ENCODE data around the gene MTHFR.

The MTHFR gene
- total RNA-seq: 37.4 to 144 (median 97.3) reads per million in 17 experiments

- DNase-seq: peak; percentile 99
Measured at GRCh38 chr1:11805422-11806306, at the start of gene MTHFR, which contains the start of gene CLCN6. Gene MTHFR (minus strand): TSS chr1:11805964. CDS start chr1:11803116, 2,848 bp downstream. Gene CLCN6 (plus strand): TSS chr1:11806191. CDS start chr1:11806263, 72 bp downstream.

DNA sequence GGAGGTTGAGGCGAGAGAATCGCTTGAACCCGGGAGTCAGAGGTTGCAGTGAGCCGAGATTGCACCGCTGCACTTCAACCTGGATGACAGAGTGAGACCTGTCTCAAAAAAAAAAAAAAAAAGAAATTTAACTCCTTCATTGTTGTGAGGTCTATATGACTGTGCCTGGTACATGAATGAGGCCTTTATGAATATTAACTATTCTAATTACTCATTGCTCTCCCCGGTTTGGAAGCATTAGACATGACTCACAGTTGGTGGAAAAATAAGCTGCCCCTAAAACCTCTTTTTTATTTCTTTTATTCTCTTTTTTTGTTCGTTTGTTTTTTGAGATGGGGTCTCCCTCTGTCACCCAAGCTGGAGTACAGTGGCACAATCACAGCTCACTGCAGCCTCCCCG is 49.7 kb upstream of the MTHFR start:
- DNase-seq: no peak

- DNase-seq: no peak
Measured at GRCh38 chr1:11854519-11854918, 48.8 kb upstream of the MTHFR start.

GRCh38 chr1:11851180-11851579 is 45.4 kb upstream of the MTHFR start:
- DNase-seq: peak; percentile 51 to 74 (median 69)

- DNase-seq: no peak
Measured at GRCh38 chr1:11850156-11850555, 44.4 kb upstream of the MTHFR start.

- no peak for DNase-seq
Measured at GRCh38 chr1:11848373-11848700, 42.6 kb upstream of the MTHFR start.

DNA sequence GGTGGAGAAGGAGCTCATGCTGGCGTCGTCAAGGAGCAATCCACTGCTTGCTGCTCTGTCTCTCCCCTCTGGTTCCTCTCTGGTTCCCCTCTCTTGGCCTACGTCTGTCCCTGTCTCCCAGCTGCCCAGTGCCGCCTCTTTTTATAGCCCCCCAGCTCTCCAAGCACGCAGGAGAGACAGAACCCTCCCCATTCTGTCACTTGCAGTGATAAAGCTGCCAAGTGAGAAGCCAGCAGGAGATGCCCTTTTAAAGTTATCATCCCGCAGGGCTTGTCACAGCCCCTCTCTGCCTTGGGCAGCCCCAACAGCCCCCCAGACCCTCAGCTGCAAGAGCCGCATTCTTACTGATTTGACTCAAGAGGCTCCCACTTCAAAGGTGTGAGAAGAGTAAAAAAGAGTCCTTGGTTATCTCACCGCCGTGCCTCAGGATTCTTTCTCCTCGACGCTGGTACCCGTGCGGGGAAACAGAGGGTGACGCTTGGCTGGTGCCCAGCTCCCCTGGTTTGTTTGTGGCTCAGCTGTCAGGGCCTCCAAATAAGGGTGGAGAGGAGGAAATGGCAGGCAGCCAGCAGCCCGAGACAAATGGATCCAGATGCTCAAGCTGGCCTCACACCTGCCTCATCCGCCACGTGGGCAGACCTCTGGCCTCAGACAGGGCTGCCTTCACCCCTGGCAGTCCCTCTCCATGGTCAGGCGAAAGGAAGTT is 42.1 kb upstream of the MTHFR start, which contains the start of gene NPPA:
TSS of gene NPPA (minus strand) at position 117 of the 706 bp plus-strand sequence. CDS start at position 18, 99 bp downstream.
- DNase-seq: no peak

DNA sequence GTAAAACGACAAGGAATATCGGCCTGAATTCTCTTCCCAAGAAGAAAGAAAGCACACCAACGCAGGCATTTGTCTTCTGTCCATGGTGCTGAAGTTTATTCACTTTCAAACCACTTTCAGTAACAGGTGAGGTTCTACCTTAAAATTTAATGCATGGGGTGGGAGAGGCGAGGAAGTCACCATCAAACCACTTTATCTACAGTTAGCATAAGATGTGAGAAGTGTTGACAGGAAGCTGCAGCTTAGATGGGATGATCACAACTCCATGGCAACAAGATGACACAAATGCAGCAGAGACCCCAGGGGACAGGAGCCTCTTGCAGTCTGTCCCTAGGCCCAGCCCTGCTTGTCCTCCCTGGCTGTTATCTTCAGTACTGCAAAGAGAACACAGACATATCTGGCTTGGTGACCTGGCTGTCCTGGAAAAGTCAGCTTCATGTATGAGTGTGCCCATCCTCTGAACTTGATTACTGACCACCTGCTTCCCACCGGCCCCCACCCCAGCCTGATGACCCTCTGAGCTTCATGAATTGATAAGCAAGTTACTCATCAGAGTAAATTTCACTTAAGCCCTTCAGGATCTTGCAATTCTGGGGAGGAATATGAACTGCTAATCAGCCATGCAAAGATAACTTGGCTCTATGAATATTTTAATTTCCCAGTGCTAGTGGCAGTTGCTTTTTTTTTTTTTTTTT is 40.0 kb upstream of the MTHFR start:
- peak in 1 of 4 experiments; percentile 28 for DNase-seq

GRCh38 chr1:11842154-11843041 is 36.6 kb upstream of the MTHFR start:
- DNase-seq: peak; percentile 40 to 70 (median 66)

GRCh38 chr1:11841245-11842153 is 35.7 kb upstream of the MTHFR start:
- DNase-seq: peak; percentile 27 to 58 (median 42)

DNA sequence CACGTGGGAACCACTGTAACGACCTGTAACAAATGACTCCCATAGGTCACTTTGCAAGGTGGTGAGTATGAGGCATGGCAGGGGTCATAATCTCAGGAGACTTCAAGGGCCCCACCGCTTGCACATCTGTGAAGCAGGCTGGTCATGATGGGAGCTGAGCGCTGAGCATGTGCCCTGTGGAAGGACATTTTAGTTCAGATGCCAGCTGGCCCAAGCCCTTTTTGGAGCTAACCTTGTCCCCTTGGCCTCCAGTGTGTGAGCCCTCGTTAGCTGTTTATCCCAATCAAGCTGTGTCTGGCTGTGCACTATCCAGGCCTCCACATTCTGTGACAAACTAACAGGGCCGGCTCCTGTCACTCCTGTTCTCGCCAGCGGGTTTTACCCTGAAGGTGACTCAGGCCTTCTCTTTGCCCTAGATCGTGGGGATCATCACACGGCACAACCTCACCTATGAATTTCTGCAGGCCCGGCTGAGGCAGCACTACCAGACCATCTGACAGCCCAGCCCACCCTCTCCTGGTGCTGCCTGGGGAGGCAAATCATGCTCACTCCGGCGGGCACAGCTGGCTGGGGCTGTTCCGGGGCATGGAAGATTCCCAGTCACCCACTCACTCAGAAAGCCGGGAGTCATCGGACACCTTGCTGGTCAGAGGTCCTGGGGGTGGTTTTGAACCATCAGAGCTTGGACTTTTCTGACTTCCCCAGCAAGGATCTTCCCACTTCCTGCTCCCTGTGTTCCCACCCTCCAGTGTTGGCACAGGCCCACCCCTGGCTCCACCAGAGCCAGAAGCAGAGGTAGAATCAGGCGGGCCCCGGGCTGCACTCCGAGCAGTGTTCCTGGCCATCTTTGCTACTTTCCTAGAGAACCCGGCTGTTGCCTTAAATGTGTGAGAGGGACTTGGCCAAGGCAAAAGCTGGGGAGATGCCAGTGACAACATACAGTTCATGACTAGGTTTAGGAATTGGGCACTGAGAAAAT is 34.3 kb upstream of the MTHFR start:
- DNase-seq: no peak

- peak; percentile 73 to 84 (median 78) for DNase-seq
Measured at GRCh38 chr1:11838349-11839272, 32.8 kb upstream of the MTHFR start.

DNA sequence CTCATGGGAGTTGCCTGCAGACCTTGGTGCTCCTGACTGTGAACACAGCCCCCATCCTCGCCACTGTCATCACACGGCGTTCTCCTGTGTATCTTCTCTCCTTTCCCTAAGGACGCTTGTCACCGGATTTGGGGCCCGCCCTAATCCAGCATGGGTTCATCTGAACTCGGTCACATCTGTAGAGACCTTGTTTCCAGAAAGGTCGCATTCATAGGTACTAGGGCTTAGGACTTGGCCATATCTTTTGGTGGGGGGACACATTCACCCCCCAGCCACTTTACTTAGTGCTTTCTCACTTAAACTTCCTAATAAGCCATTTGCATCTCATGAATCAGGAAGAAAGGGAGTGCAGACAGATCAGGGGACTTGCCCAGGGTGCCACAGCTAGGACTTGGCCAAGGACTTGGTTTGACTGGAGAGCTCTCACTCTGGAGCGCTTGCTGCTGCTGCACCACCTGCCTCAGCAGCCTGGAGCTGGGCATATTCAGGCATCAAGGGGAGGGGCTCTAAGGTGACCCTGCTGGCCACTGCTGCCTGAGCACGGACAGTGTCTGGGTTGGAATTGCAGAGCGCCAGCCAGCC is 32.1 kb upstream of the MTHFR start:
- no peak for DNase-seq

DNA sequence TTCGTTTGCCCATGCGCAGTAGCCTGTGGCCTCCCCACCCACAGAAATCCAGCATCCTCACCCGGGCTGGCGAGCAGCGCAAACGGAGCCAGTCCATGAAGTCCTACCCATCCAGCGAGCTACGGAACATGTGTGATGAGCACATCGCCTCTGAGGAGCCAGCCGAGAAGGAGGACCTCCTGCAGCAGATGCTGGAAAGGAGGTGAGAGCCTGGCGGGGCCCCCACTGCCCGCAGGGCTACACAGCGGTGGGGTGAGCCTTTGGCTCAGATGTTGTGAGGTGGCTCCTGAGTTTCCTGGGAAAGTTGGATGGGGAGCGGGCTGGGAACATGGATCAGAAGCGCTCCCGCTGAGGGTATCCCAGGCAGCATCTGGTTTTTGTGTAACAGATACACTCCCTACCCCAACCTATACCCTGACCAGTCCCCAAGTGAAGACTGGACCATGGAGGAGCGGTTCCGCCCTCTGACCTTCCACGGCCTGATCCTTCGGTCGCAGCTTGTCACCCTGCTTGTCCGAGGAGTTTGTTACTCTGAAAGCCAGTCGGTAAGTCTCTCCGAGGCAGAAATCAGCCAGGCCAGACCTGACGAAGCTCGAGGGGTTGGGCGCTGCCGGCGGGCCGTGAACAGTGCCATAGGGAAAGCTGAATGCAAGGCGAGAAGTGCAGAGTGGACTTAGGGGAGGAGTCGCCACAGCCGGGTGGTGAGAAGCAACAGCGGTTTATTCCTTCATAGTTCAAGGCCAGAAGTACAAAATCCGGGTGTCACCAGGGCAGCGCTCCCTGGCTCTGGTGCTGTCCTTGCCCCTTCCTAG is 31.4 kb upstream of the MTHFR start:
- DNase-seq: no peak

GRCh38 chr1:11835441-11836225 is 29.9 kb upstream of the MTHFR start:
- DNase-seq: no peak

GRCh38 chr1:11833900-11834299 is 28.1 kb upstream of the MTHFR start:
- DNase-seq: no peak

Data from suppressor macrophage (primary cell).